Measurements from ENCODE around the gene ADAM33.

The ADAM33 gene

GRCh38 chr20:3681931-3682781 lies at the start of gene ADAM33:
Gene ADAM33 (minus strand): TSS chr20:3682010. CDS start chr20:3682004, 6 bp downstream.
- DNase-seq (ENCODE audit: extremely low read depth in 1 of 2, low read depth in 1 of 2), result no peak

- no peak for DNase-seq (ENCODE audit: extremely low read depth in 1 of 2, low read depth in 1 of 2)
Observed at GRCh38 chr20:3730803-3731672, 49.2 kb upstream of the ADAM33 start.

GRCh38 chr20:3729811-3730540 lies 48.2 kb upstream of the ADAM33 start:
- no peak for DNase-seq (ENCODE audit: extremely low read depth in 1 of 2, low read depth in 1 of 2)

GRCh38 chr20:3729378-3729777 lies 47.6 kb upstream of the ADAM33 start:
- no peak for DNase-seq (ENCODE audit: extremely low read depth in 1 of 2, low read depth in 1 of 2)

GRCh38 chr20:3728876-3729275 lies 47.1 kb upstream of the ADAM33 start:
- no peak for DNase-seq (ENCODE audit: extremely low read depth in 1 of 2, low read depth in 1 of 2)

- DNase-seq (ENCODE audit: extremely low read depth in 1 of 2, low read depth in 1 of 2), result no peak
Observed at GRCh38 chr20:3728354-3728753, 46.5 kb upstream of the ADAM33 start.

- DNase-seq (ENCODE audit: extremely low read depth in 1 of 2, low read depth in 1 of 2), result no peak
Observed at GRCh38 chr20:3727401-3728021, 45.7 kb upstream of the ADAM33 start.

GRCh38 chr20:3724356-3724755 lies 42.5 kb upstream of the ADAM33 start:
- no peak for DNase-seq (ENCODE audit: extremely low read depth in 1 of 2, low read depth in 1 of 2)

- no peak for DNase-seq (ENCODE audit: extremely low read depth in 1 of 2, low read depth in 1 of 2)
Observed at GRCh38 chr20:3723284-3723683, 41.5 kb upstream of the ADAM33 start.

GRCh38 chr20:3721912-3722311 lies 40.1 kb upstream of the ADAM33 start:
- DNase-seq (ENCODE audit: extremely low read depth in 1 of 2, low read depth in 1 of 2), result no peak

- no peak for DNase-seq (ENCODE audit: extremely low read depth in 1 of 2, low read depth in 1 of 2)
Observed at GRCh38 chr20:3720626-3721025, 38.8 kb upstream of the ADAM33 start.

GRCh38 chr20:3720068-3720467 lies 38.3 kb upstream of the ADAM33 start:
- no peak for DNase-seq (ENCODE audit: extremely low read depth in 1 of 2, low read depth in 1 of 2)

- DNase-seq (ENCODE audit: extremely low read depth in 1 of 2, low read depth in 1 of 2), result no peak
Observed at GRCh38 chr20:3719046-3719445, 37.2 kb upstream of the ADAM33 start.

- DNase-seq (ENCODE audit: extremely low read depth in 1 of 2, low read depth in 1 of 2), result no peak
Observed at GRCh38 chr20:3716195-3716834, 34.5 kb upstream of the ADAM33 start.

- DNase-seq (ENCODE audit: extremely low read depth in 1 of 2, low read depth in 1 of 2), result no peak
Observed at GRCh38 chr20:3714092-3714491, 32.3 kb upstream of the ADAM33 start.

GRCh38 chr20:3712279-3712873 lies 30.6 kb upstream of the ADAM33 start, which contains the start of gene SIGLEC1:
Gene SIGLEC1 (minus strand): TSS chr20:3712600. CDS start chr20:3707128, 5,472 bp downstream.
- no peak for DNase-seq (ENCODE audit: extremely low read depth in 1 of 2, low read depth in 1 of 2)

- no peak for DNase-seq (ENCODE audit: extremely low read depth in 1 of 2, low read depth in 1 of 2)
Observed at GRCh38 chr20:3711484-3711941, 29.7 kb upstream of the ADAM33 start.

GRCh38 chr20:3710703-3711483 lies 29.1 kb upstream of the ADAM33 start:
- DNase-seq (ENCODE audit: extremely low read depth in 1 of 2, low read depth in 1 of 2), result peak; percentile 51 to 52

- DNase-seq (ENCODE audit: extremely low read depth in 1 of 2, low read depth in 1 of 2), result no peak
Observed at GRCh38 chr20:3710011-3710466, 28.2 kb upstream of the ADAM33 start.

Data from stimulated activated CD8-positive, alpha-beta memory T cell treated with anti-CD3 and anti-CD28 coated beads, Interleukin-7, amount 100 ng/mL, for 48 hours (primary cell).